Pons (tissue), 1 donor: ENCODE results near the gene PIEZO1.
A peak's percentile ranks its signal among the peaks of the same experiment; 100 is the strongest.

Source experiments
- DNase-seq: peaks from one replicate; pipeline ENCODE4 v3.0.0-alpha.2; 2016; ENCODE audit warnings: low spot score

Gene PIEZO1

DNA sequence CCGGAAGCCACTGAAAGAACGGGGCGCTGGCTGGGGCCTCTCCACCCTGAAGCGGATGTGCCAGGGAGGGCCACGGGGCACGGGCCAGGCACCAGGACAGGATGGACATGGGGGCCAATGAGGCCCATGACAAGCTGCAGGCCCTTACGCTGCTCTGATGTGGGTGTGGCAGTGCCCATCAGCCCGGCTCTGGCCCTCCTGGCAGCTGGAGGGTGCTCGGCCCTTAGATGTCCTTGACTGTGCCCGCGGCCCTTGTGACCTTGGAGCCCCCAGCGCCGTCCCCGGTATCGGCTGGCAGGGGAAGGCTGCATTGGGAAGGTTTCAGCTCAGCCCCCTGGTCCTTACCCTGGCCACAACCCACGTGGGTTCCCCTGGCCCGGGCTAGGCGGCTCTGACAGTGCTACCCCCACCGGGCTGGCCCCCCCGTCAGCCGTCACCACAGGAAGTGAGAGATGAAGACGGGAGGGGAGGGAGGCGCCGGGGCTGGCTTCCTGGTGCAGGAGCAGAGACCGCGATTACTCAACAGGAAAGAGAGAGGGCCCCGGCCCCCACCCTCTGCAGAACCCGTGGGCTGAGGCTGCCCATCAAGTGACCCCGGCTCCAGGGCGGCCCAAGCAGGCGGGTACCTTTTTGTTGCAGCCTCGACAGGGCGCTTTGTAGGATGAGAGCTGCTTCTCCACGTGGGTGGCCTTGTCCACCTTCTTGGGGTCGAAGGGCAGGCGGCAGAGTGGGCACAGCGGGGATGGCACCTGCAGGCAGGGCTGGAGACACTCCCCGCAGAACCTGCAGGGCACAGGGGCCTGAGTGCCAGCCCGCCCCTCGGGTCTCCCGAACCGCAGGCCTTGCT lies 84.2 kb downstream of the PIEZO1 start:
- DNase-seq, result peak; percentile 58

DNA sequence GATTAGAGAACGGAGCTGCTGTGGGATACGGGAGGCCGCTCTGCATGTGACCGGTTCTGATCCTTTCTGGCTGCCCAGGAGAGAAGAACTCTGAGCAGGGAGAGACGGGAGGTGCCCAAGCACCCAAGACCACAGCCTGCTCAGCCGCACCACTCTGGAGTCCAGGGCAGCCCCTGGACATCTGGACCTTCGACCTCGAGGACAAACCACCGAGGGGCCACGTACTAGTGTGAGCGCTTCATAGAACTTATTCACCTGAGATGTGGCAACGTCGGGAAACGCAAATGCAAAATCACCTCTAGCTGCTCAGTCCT lies 84.7 kb downstream of the PIEZO1 start:
- DNase-seq, result no peak

DNA sequence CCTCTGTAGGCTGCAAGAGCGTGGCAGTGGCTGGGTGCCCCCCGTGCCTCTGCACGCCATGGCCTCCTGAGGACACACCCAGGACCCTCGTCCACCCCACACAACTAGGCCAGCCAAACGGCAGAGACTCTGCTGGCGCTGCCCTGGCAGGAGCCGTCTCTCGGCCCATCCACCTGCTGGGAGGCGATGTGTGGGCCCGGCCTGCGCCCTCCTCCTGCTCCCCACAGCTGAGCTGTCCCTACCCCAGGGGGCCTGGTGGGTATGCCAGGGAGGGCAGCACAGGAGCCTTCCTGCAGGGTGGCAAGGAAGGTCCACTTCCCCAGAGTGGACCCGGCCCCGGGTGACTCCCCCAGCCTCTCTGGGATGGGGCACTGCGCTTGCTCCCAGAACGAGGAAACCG lies 85.8 kb downstream of the PIEZO1 start:
- no peak for DNase-seq

DNA sequence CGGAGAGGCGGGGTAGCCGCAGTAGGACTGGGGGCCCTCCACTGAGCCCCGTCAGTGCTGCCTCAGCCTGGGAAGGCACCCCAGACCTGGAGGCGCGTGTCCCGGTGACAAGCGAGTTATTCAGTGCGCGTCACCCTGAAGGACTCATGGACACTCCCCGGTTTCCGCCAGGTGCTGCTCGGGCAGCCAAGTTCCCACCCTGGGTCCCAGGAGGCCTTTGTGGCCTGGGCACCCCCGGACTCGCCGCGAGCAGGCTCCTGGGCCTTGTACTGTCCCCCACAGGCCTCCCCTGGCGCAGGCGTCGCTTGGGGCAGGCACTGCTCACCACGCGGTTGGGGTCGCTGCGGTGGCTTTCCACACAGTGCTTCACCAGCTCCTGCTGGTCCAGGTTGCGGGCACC lies 86.4 kb downstream of the PIEZO1 start:
- no peak for DNase-seq

GRCh38 chr16:88697831-88698615 lies 87.0 kb downstream of the PIEZO1 start:
- no peak for DNase-seq

DNA sequence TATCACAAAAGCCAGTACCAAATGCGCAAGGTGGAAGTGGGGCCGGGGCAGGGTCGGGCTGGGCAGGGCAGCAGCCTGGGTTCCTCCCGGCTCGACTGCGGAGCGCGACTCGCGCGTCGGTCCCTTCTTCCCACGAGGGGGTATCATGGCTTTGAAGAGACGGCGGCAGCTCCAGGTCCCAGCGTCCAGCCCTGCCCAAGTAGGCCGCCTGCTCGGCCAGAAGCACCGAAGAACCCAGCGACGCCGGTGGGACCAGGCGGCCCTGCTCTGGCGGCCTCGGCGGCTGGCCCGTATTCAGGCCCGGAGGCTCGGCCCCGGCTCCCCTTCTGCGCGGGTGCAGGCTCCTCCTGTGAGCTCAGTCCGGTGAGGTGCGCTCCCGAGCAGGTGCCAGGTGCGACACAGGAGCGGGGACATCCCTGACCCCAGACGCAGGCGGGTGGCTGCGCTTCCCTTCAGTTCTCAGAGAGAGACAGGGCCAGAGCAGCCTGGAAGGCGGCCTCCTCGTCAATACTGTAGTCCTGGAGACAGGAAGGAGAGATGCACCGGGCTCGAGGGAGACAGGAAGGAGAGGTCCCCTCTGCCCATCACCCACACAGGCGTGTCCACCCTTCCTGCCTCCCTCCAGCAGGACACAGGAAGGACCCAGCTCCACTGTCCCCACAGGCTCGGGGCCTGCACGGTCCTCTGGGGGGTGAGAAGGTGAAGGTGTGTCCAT lies 87.7 kb downstream of the PIEZO1 start:
- no peak for DNase-seq

GRCh38 chr16:88696441-88696840 lies 88.6 kb downstream of the PIEZO1 start:
- DNase-seq, result no peak

GRCh38 chr16:88695753-88696152 lies 89.3 kb downstream of the PIEZO1 start:
- no peak for DNase-seq

DNA sequence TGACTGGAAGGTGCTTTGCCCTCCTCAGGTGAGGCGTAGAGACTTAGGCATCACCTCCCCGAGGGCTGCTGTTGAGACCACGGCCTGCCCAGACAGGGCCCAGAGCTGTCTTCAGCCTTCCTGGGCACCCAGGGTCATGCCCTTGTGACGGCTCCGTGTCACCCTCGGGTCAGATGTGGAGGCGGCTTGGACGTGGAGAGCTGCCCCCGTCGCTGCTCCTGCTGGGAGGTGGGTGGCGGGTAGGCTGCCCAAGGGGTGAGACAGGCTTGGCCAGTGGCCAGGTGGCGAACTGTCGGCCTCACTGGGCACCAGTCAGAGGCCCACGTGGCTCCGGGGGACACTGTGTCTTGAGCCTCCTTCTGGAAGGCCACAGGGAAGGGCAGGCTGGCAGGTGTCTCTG lies 89.8 kb downstream of the PIEZO1 start:
- no peak for DNase-seq

GRCh38 chr16:88694221-88695087 lies 90.6 kb downstream of the PIEZO1 start:
- no peak for DNase-seq

- DNase-seq, result no peak
Observed at GRCh38 chr16:88693420-88694177, 91.4 kb downstream of the PIEZO1 start.

GRCh38 chr16:88692861-88693260 lies 92.2 kb downstream of the PIEZO1 start:
- no peak for DNase-seq

GRCh38 chr16:88691924-88692560 lies 93.0 kb downstream of the PIEZO1 start:
- DNase-seq, result peak; percentile 63

DNA sequence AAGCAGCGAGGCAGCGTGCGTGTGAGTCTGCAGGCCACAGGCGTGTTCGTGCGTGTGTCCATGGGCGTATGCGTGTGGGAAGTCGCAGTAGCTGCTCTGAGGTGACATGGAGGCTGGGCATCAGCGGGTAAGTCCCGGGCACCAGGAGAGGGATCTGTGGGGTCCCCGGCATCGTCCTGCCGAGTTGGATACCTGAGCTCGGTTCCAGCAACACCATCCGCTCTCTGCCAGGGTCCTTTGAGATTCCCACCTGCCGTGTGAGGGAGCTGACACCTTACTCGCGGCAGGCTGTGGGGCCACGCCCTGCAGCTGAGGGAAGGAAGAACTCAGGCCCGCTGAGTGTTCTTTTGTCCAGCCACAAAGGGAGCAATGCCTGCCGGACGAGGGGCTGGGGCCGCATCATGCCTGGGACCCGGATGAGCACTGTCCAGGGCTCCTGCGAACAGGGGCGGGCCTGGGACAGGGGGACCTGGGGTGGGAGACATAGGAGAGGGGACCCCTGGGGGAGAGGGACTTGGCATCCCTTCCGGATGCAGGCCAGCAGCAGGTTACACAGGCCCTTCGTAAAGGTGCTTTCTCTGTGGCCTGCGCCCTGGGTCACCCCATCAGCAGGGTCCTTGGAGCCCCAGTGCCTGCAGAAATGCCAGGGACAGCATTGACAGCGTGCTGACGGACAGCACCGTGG lies 93.7 kb downstream of the PIEZO1 start:
- DNase-seq, result no peak

GRCh38 chr16:88690341-88691128 lies 94.5 kb downstream of the PIEZO1 start:
- DNase-seq, result no peak

GRCh38 chr16:88688013-88688778 lies 96.8 kb downstream of the PIEZO1 start:
- no peak for DNase-seq

- DNase-seq, result no peak
Observed at GRCh38 chr16:88687676-88688012, 97.4 kb downstream of the PIEZO1 start.

DNA sequence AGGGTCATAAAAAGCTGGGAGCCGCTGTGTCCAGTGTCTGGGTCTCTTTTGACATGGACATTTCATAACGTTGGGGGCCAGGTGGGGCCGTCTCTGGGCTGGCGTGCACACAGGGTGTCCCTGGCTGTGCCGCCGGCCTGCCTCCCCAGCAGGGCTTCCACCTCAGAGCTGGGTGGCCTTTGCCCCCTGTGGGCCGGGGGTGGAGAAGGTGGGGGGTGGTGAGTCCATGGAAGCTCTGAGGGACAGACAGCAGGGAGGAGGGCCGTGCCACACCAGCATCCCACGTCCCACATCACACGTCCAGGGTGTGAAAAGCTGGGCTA lies 97.8 kb downstream of the PIEZO1 start:
- DNase-seq, result no peak
